GM12873 (cell line): ENCODE data around the gene TRIM31.

Source experiments
- CTCF ChIP-seq: IDR thresholded peaks from 2 replicates; pipeline ENCODE4 v1.5.1; 2012; ENCODE audit warnings: low read depth, mild to moderate bottlenecking, moderate library complexity, low read length, control low read depth; ENCODE audit not compliant: insufficient read depth; ENCODE audit errors: missing control alignments

Gene TRIM31

GRCh38 chr6:30152016-30152673 lies 39.3 kb upstream of the TRIM31 start:
- no peak for TF ChIP-seq CTCF

- TF ChIP-seq CTCF = no peak
Measured at GRCh38 chr6:30151580-30151979, 38.7 kb upstream of the TRIM31 start.

- no peak for TF ChIP-seq CTCF
Measured at GRCh38 chr6:30150671-30151395, 37.9 kb upstream of the TRIM31 start.

GRCh38 chr6:30149858-30150550 lies 37.1 kb upstream of the TRIM31 start:
- TF ChIP-seq CTCF = no peak

- TF ChIP-seq CTCF = no peak
Measured at GRCh38 chr6:30149234-30149633, 36.3 kb upstream of the TRIM31 start.

GRCh38 chr6:30147096-30147495 lies 34.2 kb upstream of the TRIM31 start:
- no peak for TF ChIP-seq CTCF

- TF ChIP-seq CTCF = no peak
Measured at GRCh38 chr6:30145818-30146217, 32.9 kb upstream of the TRIM31 start.
